ENCODE measurements around the gene ANXA10.
A peak's percentile ranks its signal among the peaks of the same experiment; 100 is the strongest.

ANXA10 gene

GRCh38 chr4:168151327-168151726 lies 59.0 kb downstream of the ANXA10 start:
- no peak overlapping the region for H3K4me3 ChIP-seq (ENCODE audit: insufficient read depth, low read depth, low read length, poor library complexity, severe bottlenecking)
- no peak overlapping the region for H3K27ac ChIP-seq (ENCODE audit: insufficient read depth, low read length, poor library complexity, severe bottlenecking)
- no peak for DNase-seq
- no peaks in the 10 kb centered on the region for H3K36me3 ChIP-seq (ENCODE audit: control insufficient read depth, insufficient read depth, low read length)
- no peaks in the 10 kb centered on the region for H3K4me1 ChIP-seq (ENCODE audit: control insufficient read depth, insufficient read depth, low read length, poor library complexity, severe bottlenecking)
- H3K27me3 ChIP-seq (replicated peaks; ENCODE audit: control insufficient read depth, insufficient read depth, low read length, poor library complexity, severe bottlenecking) = no peaks in the 10 kb centered on the region
- no peaks in the 10 kb centered on the region for H3K9me3 ChIP-seq (ENCODE audit: control insufficient read depth, low read length)

- no peak overlapping the region for H3K4me3 ChIP-seq (ENCODE audit: insufficient read depth, low read depth, low read length, poor library complexity, severe bottlenecking)
Measured at GRCh38 chr4:168152837-168153500, 60.6 kb downstream of the ANXA10 start.

GRCh38 chr4:168153596-168154440 lies 61.5 kb downstream of the ANXA10 start:
- H3K9me3 ChIP-seq (ENCODE audit: control insufficient read depth, low read length) = no peaks in the 10 kb centered on the region
- H3K27ac ChIP-seq (ENCODE audit: insufficient read depth, low read length, poor library complexity, severe bottlenecking) = no peak overlapping the region
- H3K36me3 ChIP-seq (ENCODE audit: control insufficient read depth, insufficient read depth, low read length) = no peaks in the 10 kb centered on the region
- no peaks in the 10 kb centered on the region for H3K4me1 ChIP-seq (ENCODE audit: control insufficient read depth, insufficient read depth, low read length, poor library complexity, severe bottlenecking)
- H3K27me3 ChIP-seq (replicated peaks; ENCODE audit: control insufficient read depth, insufficient read depth, low read length, poor library complexity, severe bottlenecking) = no peaks in the 10 kb centered on the region
- peak; percentile 11 to 34 (median 15) for DNase-seq
- H3K4me3 ChIP-seq (ENCODE audit: insufficient read depth, low read depth, low read length, poor library complexity, severe bottlenecking) = no peak overlapping the region

More at GRCh38 chr4:168152837-168153500, 60.6 kb downstream of the ANXA10 start:
- Histone ChIP-seq H3K27ac (ENCODE audit: insufficient read depth, low read length, poor library complexity, severe bottlenecking) (no peak overlapping the region), H3K27me3 (replicated peaks; ENCODE audit: control insufficient read depth, insufficient read depth, low read length, poor library complexity, severe bottlenecking) (no peaks in the 10 kb centered on the region), H3K36me3 (ENCODE audit: control insufficient read depth, insufficient read depth, low read length) (no peaks in the 10 kb centered on the region), H3K9me3 (ENCODE audit: control insufficient read depth, low read length) (no peaks in the 10 kb centered on the region), H3K4me1 (ENCODE audit: control insufficient read depth, insufficient read depth, low read length, poor library complexity, severe bottlenecking) (no peaks in the 10 kb centered on the region)
- no peak for DNase-seq

- no peaks in the 10 kb centered on the region for H3K27me3 ChIP-seq (replicated peaks; ENCODE audit: control insufficient read depth, insufficient read depth, low read length, poor library complexity, severe bottlenecking)
Measured at GRCh38 chr4:168154546-168155277, 62.4 kb downstream of the ANXA10 start.

GRCh38 chr4:168162604-168163003 lies 70.3 kb downstream of the ANXA10 start:
- H3K27ac ChIP-seq (ENCODE audit: insufficient read depth, low read length, poor library complexity, severe bottlenecking) = no peak overlapping the region
- H3K9me3 ChIP-seq (ENCODE audit: control insufficient read depth, low read length) = no peaks in the 10 kb centered on the region
- no peaks in the 10 kb centered on the region for H3K36me3 ChIP-seq (ENCODE audit: control insufficient read depth, insufficient read depth, low read length)
- no peak for DNase-seq
- H3K27me3 ChIP-seq (replicated peaks; ENCODE audit: control insufficient read depth, insufficient read depth, low read length, poor library complexity, severe bottlenecking) = no peaks in the 10 kb centered on the region
- no peak overlapping the region for H3K4me3 ChIP-seq (ENCODE audit: insufficient read depth, low read depth, low read length, poor library complexity, severe bottlenecking)
- no peaks in the 10 kb centered on the region for H3K4me1 ChIP-seq (ENCODE audit: control insufficient read depth, insufficient read depth, low read length, poor library complexity, severe bottlenecking)

More at GRCh38 chr4:168154546-168155277, 62.4 kb downstream of the ANXA10 start:
- no peaks in the 10 kb centered on the region for H3K36me3 ChIP-seq (ENCODE audit: control insufficient read depth, insufficient read depth, low read length)
- H3K4me3 ChIP-seq (ENCODE audit: insufficient read depth, low read depth, low read length, poor library complexity, severe bottlenecking) = no peak overlapping the region
- DNase-seq = no peak
- H3K4me1 ChIP-seq (ENCODE audit: control insufficient read depth, insufficient read depth, low read length, poor library complexity, severe bottlenecking) = no peaks in the 10 kb centered on the region
- no peaks in the 10 kb centered on the region for H3K9me3 ChIP-seq (ENCODE audit: control insufficient read depth, low read length)
- no peak overlapping the region for H3K27ac ChIP-seq (ENCODE audit: insufficient read depth, low read length, poor library complexity, severe bottlenecking)

GRCh38 chr4:168163106-168163505 lies 70.8 kb downstream of the ANXA10 start:
- Histone ChIP-seq H3K4me3 (ENCODE audit: insufficient read depth, low read depth, low read length, poor library complexity, severe bottlenecking) (no peak overlapping the region), H3K9me3 (ENCODE audit: control insufficient read depth, low read length) (no peaks in the 10 kb centered on the region), H3K27me3 (replicated peaks; ENCODE audit: control insufficient read depth, insufficient read depth, low read length, poor library complexity, severe bottlenecking) (no peaks in the 10 kb centered on the region), H3K4me1 (ENCODE audit: control insufficient read depth, insufficient read depth, low read length, poor library complexity, severe bottlenecking) (no peaks in the 10 kb centered on the region), H3K36me3 (ENCODE audit: control insufficient read depth, insufficient read depth, low read length) (no peaks in the 10 kb centered on the region), H3K27ac (ENCODE audit: insufficient read depth, low read length, poor library complexity, severe bottlenecking) (no peak overlapping the region)
- no peak for DNase-seq

- Histone ChIP-seq H3K36me3 (ENCODE audit: control insufficient read depth, insufficient read depth, low read length) (no peaks in the 10 kb centered on the region), H3K27me3 (replicated peaks; ENCODE audit: control insufficient read depth, insufficient read depth, low read length, poor library complexity, severe bottlenecking) (no peaks in the 10 kb centered on the region), H3K27ac (ENCODE audit: insufficient read depth, low read length, poor library complexity, severe bottlenecking) (no peak overlapping the region), H3K4me3 (ENCODE audit: insufficient read depth, low read depth, low read length, poor library complexity, severe bottlenecking) (no peak overlapping the region), H3K9me3 (ENCODE audit: control insufficient read depth, low read length) (no peaks in the 10 kb centered on the region), H3K4me1 (ENCODE audit: control insufficient read depth, insufficient read depth, low read length, poor library complexity, severe bottlenecking) (no peaks in the 10 kb centered on the region)
- no peak for DNase-seq
Measured at GRCh38 chr4:168164045-168164444, 71.7 kb downstream of the ANXA10 start.

GRCh38 chr4:168164915-168165548 lies 72.7 kb downstream of the ANXA10 start:
- no peak overlapping the region for H3K27ac ChIP-seq (ENCODE audit: insufficient read depth, low read length, poor library complexity, severe bottlenecking)
- DNase-seq = no peak

GRCh38 chr4:168167714-168168284 lies 75.5 kb downstream of the ANXA10 start:
- no peaks in the 10 kb centered on the region for H3K36me3 ChIP-seq (ENCODE audit: control insufficient read depth, insufficient read depth, low read length)
- no peaks in the 10 kb centered on the region for H3K9me3 ChIP-seq (ENCODE audit: control insufficient read depth, low read length)
- H3K27ac ChIP-seq (ENCODE audit: insufficient read depth, low read length, poor library complexity, severe bottlenecking) = no peak overlapping the region
- DNase-seq = no peak
- H3K4me3 ChIP-seq (ENCODE audit: insufficient read depth, low read depth, low read length, poor library complexity, severe bottlenecking) = no peak overlapping the region
- no peaks in the 10 kb centered on the region for H3K27me3 ChIP-seq (replicated peaks; ENCODE audit: control insufficient read depth, insufficient read depth, low read length, poor library complexity, severe bottlenecking)
- no peaks in the 10 kb centered on the region for H3K4me1 ChIP-seq (ENCODE audit: control insufficient read depth, insufficient read depth, low read length, poor library complexity, severe bottlenecking)

More at GRCh38 chr4:168164915-168165548, 72.7 kb downstream of the ANXA10 start:
- Histone ChIP-seq H3K4me3 (ENCODE audit: insufficient read depth, low read depth, low read length, poor library complexity, severe bottlenecking) (no peak overlapping the region), H3K27me3 (replicated peaks; ENCODE audit: control insufficient read depth, insufficient read depth, low read length, poor library complexity, severe bottlenecking) (no peaks in the 10 kb centered on the region), H3K36me3 (ENCODE audit: control insufficient read depth, insufficient read depth, low read length) (no peaks in the 10 kb centered on the region), H3K9me3 (ENCODE audit: control insufficient read depth, low read length) (no peaks in the 10 kb centered on the region), H3K4me1 (ENCODE audit: control insufficient read depth, insufficient read depth, low read length, poor library complexity, severe bottlenecking) (no peaks in the 10 kb centered on the region)

All from effector memory CD4-positive, alpha-beta T cell (primary cell).